Measurements from ENCODE around the gene LAMTOR3. TPM values are rescaled to one million over a fixed set of nuclear protein-coding genes. Genes with fewer than 3 reads are reported as not detected.

LAMTOR3 gene
- total RNA-seq = 35.2 TPM

- peak; percentile 97 for DNase-seq
Observed at GRCh38 chr4:99894161-99894997, at the start of gene LAMTOR3. LAMTOR3 (minus strand) TSS chr4:99894427; CDS start chr4:99893963, 464 bp downstream.

DNA sequence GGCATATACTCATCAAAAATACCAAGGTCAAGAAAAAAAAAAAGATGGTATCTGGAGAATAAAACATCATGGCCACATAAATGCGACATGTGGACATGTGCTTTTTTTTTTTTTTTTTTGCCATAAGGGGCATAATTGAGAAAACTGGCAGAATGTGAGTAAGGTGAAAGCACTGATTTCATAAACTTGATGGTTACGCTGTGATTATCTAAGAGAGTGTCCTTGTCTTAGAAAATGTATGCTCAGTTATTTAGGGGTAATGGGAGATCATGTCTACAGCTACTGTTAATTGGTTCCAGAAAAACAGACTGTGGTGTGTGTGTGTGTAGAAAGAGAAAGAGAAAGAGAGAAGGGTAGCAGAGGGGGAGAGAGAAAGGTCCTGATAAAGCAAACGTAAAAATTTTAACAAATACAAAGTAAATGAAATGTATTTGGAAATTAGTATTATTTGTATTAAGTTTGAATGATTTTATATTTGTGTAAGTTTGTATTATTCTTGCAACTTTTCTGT, 44.1 kb upstream of the LAMTOR3 start:
- no peak for DNase-seq

- no peak for DNase-seq
Observed at GRCh38 chr4:99934891-99935290, 40.7 kb upstream of the LAMTOR3 start.

DNA sequence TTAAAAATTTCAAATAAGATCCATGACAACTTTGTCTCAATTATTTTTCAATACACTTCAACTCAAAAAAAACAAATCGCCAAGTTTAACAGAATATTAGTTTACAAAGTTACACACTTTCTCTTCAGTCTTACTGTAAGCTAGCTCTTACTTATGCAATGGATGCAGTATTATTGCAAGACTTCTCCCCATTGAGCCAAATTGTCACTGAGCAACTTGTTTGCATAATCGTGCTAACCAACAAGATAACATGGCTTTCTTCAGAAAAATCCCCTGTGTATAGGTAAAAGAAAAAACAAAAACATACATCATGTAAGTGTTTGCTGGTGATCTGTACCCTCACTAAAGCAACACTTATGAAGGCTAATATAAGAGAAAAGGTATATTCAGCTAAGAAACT, 33.3 kb upstream of the LAMTOR3 start:
- DNase-seq = no peak

DNA sequence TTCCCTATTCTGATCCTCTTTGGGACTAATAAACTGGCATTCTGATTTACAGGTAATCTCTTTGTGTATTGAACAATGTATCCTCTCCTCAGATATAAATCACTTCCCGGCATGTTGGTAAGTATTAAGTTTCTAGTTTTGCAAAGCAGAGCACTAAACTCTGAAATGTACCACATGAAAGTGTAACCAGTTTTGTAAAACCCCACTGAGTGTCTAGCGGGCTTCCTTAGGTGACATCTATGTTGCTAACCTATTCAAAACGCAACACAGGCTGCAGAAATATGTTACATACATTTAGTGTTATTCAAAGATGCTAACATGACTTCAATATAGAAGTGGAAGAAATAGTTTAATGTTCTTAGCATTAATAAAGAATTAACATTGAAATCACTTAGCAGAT, 26.9 kb upstream of the LAMTOR3 start:
- DNase-seq = no peak

DNA sequence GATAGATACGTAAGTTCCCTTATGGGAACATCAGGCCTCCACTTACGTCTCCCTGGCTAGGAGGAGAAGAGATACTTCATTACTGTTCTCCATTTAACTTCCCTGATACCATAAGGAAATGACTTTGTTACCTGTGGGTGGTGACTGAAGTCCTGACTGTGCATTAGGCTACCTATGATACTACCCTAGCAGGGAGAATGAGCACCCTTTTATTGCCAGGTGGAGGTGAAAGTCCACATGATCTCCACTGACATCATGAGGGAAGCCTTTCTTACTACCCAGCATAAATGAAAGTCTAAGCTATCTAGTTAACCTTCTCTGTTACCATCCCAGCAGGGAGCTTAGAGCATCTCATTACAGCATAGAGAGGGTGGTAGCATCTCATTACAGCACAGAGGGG, 24.4 kb upstream of the LAMTOR3 start:
- DNase-seq = no peak

- no peak for DNase-seq
Observed at GRCh38 chr4:99917575-99917974, 23.3 kb upstream of the LAMTOR3 start.

DNA sequence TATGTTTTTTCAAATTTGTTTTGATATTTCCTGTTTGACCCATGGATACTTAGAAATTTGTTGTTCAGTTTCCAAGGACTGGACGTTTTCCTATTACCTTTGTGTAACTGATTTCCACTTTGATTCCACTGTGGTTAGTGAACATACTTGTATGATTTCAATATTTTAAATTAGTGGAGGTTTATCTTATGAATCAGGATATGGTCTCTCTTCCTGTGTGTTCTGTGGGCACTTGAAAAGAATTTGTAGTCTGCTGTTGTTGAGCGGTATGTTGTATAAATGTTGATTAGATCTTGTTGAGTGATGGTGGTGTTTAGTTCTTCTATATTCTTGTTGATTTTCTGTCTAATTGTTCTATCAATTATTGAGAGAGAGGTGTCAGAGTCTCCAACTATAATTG, 21.2 kb upstream of the LAMTOR3 start:
- DNase-seq = no peak

GRCh38 chr4:99894998-99895397, 771 bp upstream of the LAMTOR3 start:
- no peak for DNase-seq

DNA sequence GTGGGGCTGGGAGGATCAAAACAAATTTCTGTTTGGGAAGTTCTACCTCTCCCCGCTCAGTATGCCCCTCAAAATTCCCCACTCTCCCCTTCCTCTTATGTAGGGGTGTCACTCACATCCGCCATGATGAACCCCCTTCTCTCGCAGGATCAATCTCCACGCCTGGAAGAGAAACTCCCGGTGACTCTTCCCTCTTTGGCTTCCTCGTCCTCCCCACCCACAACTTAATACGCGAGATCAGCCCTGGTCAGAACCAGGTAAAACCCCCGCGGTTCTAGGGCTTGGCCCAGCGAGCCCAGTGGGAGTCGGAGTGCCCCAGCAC, 427 bp downstream of the LAMTOR3 start:
- no peak for DNase-seq

DNA sequence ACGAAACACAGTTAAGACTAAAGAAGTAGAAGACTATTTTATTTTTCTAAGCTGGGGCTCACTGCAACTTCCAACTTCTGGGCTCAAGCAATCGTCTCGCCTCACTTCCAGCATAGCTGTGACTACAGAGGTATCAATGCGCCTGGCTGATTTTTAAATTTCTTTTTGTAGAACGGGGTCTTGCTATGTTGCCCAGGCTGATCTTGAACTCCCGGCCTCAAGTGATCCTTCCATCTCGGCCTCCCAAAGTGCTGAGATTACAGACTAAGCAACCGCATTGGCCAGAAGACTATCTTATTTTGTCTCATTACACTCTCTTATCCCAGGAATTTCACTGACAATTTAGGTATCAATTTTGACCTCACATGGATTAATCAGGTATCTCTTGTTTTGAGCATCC, 1.2 kb downstream of the LAMTOR3 start:
- DNase-seq = no peak

- DNase-seq = no peak
Observed at GRCh38 chr4:99891351-99891750, 2.9 kb downstream of the LAMTOR3 start.

DNA sequence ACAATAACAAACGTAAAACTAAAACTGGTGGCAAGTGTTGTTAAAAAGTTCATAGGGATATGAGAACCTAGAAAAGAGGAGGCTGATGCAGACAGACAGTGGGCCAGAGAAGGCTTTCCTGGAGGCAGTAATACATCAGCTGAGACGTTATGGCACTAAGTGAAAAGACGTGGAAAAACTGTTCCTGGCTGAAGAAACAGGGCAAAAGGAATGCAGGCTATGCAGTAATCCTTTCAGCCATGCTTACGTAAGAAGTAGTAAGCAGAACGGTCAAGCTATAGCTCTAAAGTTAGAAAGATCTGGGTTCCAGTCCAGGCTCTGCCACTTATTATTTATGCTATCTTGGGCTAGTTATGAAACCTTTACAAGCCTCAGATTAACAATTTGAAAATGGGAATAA, 6.4 kb downstream of the LAMTOR3 start:
- DNase-seq = no peak

DNA sequence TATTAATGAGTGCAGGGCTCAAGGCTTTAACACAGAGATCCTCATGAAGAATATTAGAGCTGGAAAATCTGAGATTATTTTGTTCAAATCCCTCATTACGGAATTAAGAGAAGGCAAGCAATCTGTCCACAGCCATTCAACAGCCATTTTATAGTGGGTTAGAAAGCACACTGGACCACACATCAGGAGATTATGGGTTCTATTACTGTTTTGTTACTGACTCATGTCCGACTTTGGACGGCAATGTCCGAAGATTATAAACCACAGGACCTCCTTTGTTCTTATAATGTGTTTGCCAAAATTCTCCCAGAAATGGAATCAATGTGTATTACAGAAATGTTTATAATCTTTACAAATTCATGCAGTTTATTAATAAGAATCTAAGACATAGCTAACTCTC, 8.1 kb downstream of the LAMTOR3 start:
- no peak for DNase-seq

DNA sequence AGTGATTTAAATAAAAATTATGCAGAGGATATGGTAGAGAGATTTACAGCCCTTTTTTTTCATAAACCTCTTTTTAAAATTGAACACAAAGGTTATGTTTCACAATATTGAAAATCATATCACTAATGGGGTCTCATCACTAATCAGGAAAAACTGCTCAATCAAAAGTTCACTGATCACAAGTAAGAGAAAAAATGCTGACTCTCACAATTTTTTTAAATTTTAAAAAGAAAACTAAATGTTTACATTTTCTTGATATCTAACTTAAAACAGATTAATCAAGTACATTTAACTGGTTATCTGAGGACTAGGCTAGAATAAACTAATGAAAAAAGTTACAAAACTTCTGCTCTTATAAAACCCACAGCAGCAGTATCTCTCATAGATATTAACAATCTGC, 8.5 kb downstream of the LAMTOR3 start:
- DNase-seq = no peak

GRCh38 chr4:99885063-99885664, 9.1 kb downstream of the LAMTOR3 start:
- peak; percentile 69 for DNase-seq

GRCh38 chr4:99879458-99879857, 14.8 kb downstream of the LAMTOR3 start:
- no peak for DNase-seq

DNA sequence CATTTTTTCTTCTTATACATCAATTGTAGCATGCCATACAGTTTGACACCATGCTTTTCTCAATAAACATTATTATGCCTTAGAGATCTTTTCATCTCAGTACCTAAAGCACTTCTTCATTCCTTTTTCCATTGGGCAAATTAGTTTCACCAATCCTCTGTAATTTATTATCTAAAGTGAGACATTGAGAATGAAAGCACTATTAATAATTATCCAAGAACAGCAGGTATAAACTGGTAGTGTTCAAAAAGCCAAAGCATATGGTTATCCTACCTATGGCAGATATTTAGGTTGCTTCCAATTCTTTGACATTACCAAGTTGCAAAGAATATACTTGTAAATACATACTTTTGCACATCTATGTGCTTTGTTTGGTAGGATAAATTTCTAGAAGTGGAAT, 15.6 kb downstream of the LAMTOR3 start:
- no peak for DNase-seq

- no peak for DNase-seq
Observed at GRCh38 chr4:99876946-99877345, 17.3 kb downstream of the LAMTOR3 start.

DNA sequence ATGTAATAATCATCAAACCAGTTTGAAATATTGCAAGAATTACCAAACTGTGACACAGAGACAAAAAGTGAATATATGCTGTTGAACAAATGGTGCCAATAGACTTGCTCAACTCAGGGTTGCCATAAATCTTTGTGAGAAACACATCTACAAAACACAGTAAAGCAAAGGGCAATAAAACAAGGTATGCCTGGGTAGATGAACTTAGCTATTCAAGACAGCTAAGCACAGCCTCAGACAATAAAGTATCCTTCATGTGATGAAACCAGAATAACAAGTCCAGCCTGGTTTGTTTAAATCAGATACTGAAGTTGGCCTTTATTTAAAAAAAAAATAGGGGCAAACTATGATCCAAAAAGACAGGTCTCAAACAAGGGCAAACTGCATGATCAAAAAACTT, 19.2 kb downstream of the LAMTOR3 start:
- no peak for DNase-seq

GRCh38 chr4:99872570-99872969, 21.7 kb downstream of the LAMTOR3 start:
- no peak for DNase-seq

GRCh38 chr4:99868126-99868596, 26.1 kb downstream of the LAMTOR3 start:
- DNase-seq = no peak

- no peak for DNase-seq
Observed at GRCh38 chr4:99863804-99864203, 30.4 kb downstream of the LAMTOR3 start.

All from tongue (tissue), 2 donors.